Neural progenitor cell (in vitro differentiated cells): Measurements from ENCODE around the gene SNCG. TPM values are rescaled to one million over a fixed set of nuclear protein-coding genes. Genes with fewer than 3 reads are reported as not detected.
A peak's percentile ranks its signal among the peaks of the same experiment; 100 is the strongest.

Source experiments
- DNase-seq: peaks from one replicate; pipeline ENCODE4 v3.0.0-alpha.2; 2016; ENCODE audit warnings: low spot score
- H2AFZ ChIP-seq: fragments of 200-600 bp; sonication (generic); replicated peaks from 2 replicates; pipeline ENCODE4 v1.6.1; 2016; ENCODE audit warnings: antibody characterized with exemption
- H3F3A ChIP-seq: fragments of 200-600 bp; sonication (generic); 2 replicates; pipeline ENCODE4 v1.6.1; 2016; ENCODE audit warnings: antibody characterized with exemption, low read depth
- H3K27ac ChIP-seq: fragments of 200-600 bp; sonication (generic); 2 replicates; pipeline ENCODE4 v1.5.1; 2016; ENCODE audit warnings: mild to moderate bottlenecking
- H3K27me3 ChIP-seq: fragments of 200-600 bp; sonication (generic); 2 replicates; pipeline ENCODE4 v1.6.1; 2016; ENCODE audit warnings: mild to moderate bottlenecking, moderate library complexity
- H3K36me3 ChIP-seq: fragments of 200-600 bp; sonication (generic); 2 replicates; pipeline ENCODE4 v1.5.1; 2016
- H3K4me1 ChIP-seq: fragments of 200-600 bp; sonication (generic); 2 replicates; pipeline ENCODE4 v1.6.1; 2016; ENCODE audit warnings: mixed run types
- H3K4me2 ChIP-seq: fragments of 200-600 bp; sonication (generic); 2 replicates; pipeline ENCODE4 v1.6.1; 2016
- H3K4me3 ChIP-seq: fragments of 200-600 bp; sonication (generic); 2 replicates; pipeline ENCODE4 v1.5.1; 2016
- H3K79me2 ChIP-seq: fragments of 200-600 bp; sonication (generic); 2 replicates; pipeline ENCODE4 v1.6.1; 2016; ENCODE audit warnings: low read depth
- H3K9ac ChIP-seq: fragments of 200-600 bp; sonication (generic); 2 replicates; pipeline ENCODE4 v1.6.1; 2016
- H3K9me3 ChIP-seq: fragments of 200-600 bp; sonication (generic); 2 replicates; pipeline ENCODE4 v1.5.1; 2016; ENCODE audit warnings: low read depth
- H4K20me1 ChIP-seq: fragments of 200-600 bp; sonication (generic); 2 replicates; pipeline ENCODE4 v1.6.1; 2016; ENCODE audit warnings: low read depth
- H3K27ac Mint-ChIP-seq: 3 replicates; pipeline ENCODE4 v1.8.0; 2021; ENCODE audit warnings: mixed read lengths
- H3K27me3 Mint-ChIP-seq: 2 replicates; pipeline ENCODE4 v1.8.0; 2022; ENCODE audit warnings: low read depth, mild to moderate bottlenecking, inconsistent platforms, moderate library complexity, mixed read lengths; ENCODE audit not compliant: insufficient read depth
- H3K36me3 Mint-ChIP-seq: 3 replicates; pipeline ENCODE4 v1.8.0; 2021; ENCODE audit warnings: mixed read lengths
- H3K4me1 Mint-ChIP-seq: 3 replicates; pipeline ENCODE4 v1.8.0; 2021; ENCODE audit warnings: mixed read lengths
- H3K4me3 Mint-ChIP-seq: 3 replicates; pipeline ENCODE4 v1.8.0; 2021; ENCODE audit warnings: mild to moderate bottlenecking, moderate library complexity, mixed read lengths
- H3K9me3 Mint-ChIP-seq: 3 replicates; pipeline ENCODE4 v1.8.0; 2020; ENCODE audit warnings: mixed read lengths
- EZH2 ChIP-seq: fragments of 200-600 bp; sonication (generic); IDR thresholded peaks from 2 replicates; pipeline ENCODE4 v1.6.1; 2017; ENCODE audit warnings: antibody characterized with exemption, mild to moderate bottlenecking, moderate library complexity
- EZH2phosphoT487 ChIP-seq: fragments of 200-600 bp; sonication (generic); IDR thresholded peaks from 2 replicates; pipeline ENCODE4 v1.6.1; 2017; ENCODE audit warnings: antibody characterized with exemption
- total RNA-seq: library from RNA; depleted of rRNA; stranded (reverse); fragments of >200 nt; gene quantifications from 2 replicates; pipeline ENCODE4 v1.2.3, GENCODE V29; 2015; ENCODE audit warnings: low replicate concordance
- TF ChIP-seq, protein P1 (sequence below): fragments of 200-600 bp; sonication (generic); IDR thresholded peaks from 2 replicates; pipeline ENCODE4 v1.5.1; 2017; ENCODE audit warnings: antibody characterized with exemption, mild to moderate bottlenecking

SNCG gene
- total RNA-seq, 1 donor from 2014 or later = not detected

GRCh38 chr10:86941991-86942421 is 16.4 kb upstream of the SNCG start:
- H3K9ac ChIP-seq = no peak overlapping the region
- H3K4me2 ChIP-seq = no peak overlapping the region
- no peak for DNase-seq
- H3K4me3 ChIP-seq = no peak overlapping the region
- no peaks in the 10 kb centered on the region for H3F3A ChIP-seq
- Mint-ChIP-seq H3K27ac (no peak overlapping the region), H3K36me3 (no peaks in the 10 kb centered on the region), H3K27me3 (peaks cover 11% of the 10 kb centered on the region), H3K4me1 (peaks cover 8% of the 10 kb centered on the region), H3K9me3 (no peaks in the 10 kb centered on the region), H3K4me3 (no peak overlapping the region)
- H3K27me3 ChIP-seq = no peaks in the 10 kb centered on the region
- TF ChIP-seq EZH2 (no peak), EZH2phosphoT487 (no peak)
- TF ChIP-seq, protein P1, sequence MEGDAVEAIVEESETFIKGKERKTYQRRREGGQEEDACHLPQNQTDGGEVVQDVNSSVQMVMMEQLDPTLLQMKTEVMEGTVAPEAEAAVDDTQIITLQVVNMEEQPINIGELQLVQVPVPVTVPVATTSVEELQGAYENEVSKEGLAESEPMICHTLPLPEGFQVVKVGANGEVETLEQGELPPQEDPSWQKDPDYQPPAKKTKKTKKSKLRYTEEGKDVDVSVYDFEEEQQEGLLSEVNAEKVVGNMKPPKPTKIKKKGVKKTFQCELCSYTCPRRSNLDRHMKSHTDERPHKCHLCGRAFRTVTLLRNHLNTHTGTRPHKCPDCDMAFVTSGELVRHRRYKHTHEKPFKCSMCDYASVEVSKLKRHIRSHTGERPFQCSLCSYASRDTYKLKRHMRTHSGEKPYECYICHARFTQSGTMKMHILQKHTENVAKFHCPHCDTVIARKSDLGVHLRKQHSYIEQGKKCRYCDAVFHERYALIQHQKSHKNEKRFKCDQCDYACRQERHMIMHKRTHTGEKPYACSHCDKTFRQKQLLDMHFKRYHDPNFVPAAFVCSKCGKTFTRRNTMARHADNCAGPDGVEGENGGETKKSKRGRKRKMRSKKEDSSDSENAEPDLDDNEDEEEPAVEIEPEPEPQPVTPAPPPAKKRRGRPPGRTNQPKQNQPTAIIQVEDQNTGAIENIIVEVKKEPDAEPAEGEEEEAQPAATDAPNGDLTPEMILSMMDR = no peak
- H3K4me1 ChIP-seq = peaks cover 4% of the 10 kb centered on the region
- no peak overlapping the region for H3K27ac ChIP-seq
- no peaks in the 10 kb centered on the region for H3K79me2 ChIP-seq
- H4K20me1 ChIP-seq = no peaks in the 10 kb centered on the region
- no peaks in the 10 kb centered on the region for H3K9me3 ChIP-seq
- H3K36me3 ChIP-seq = no peaks in the 10 kb centered on the region
- H2AFZ ChIP-seq = no peak overlapping the region

- no peak overlapping the region for H2AFZ ChIP-seq
- no peaks in the 10 kb centered on the region for H3F3A ChIP-seq
- no peak for DNase-seq
Measured at GRCh38 chr10:86942441-86943315, 15.7 kb upstream of the SNCG start.

GRCh38 chr10:86943316-86944030 is 14.9 kb upstream of the SNCG start:
- no peaks in the 10 kb centered on the region for H3F3A ChIP-seq
- Mint-ChIP-seq H3K36me3 (no peaks in the 10 kb centered on the region), H3K9me3 (no peaks in the 10 kb centered on the region), H3K4me3 (no peak overlapping the region), H3K27ac (peak overlapping the region; percentile 88), H3K27me3 (peaks cover 8% of the 10 kb centered on the region), H3K4me1 (peaks cover 8% of the 10 kb centered on the region)
- TF ChIP-seq, protein P1 = no peak
- TF ChIP-seq EZH2 = no peak
- TF ChIP-seq EZH2phosphoT487 = no peak
- no peaks in the 10 kb centered on the region for H3K9me3 ChIP-seq
- no peaks in the 10 kb centered on the region for H3K36me3 ChIP-seq
- DNase-seq = no peak
- no peak overlapping the region for H3K4me3 ChIP-seq
- no peak overlapping the region for H3K27ac ChIP-seq
- H2AFZ ChIP-seq = no peak overlapping the region
- H4K20me1 ChIP-seq = no peaks in the 10 kb centered on the region
- no peak overlapping the region for H3K9ac ChIP-seq
- no peak overlapping the region for H3K4me2 ChIP-seq
- H3K4me1 ChIP-seq = peaks cover 4% of the 10 kb centered on the region
- no peaks in the 10 kb centered on the region for H3K79me2 ChIP-seq
- no peaks in the 10 kb centered on the region for H3K27me3 ChIP-seq

More at GRCh38 chr10:86942441-86943315, 15.7 kb upstream of the SNCG start:
- TF ChIP-seq EZH2phosphoT487 (no peak), EZH2 (no peak)
- TF ChIP-seq, protein P1 = no peak
- Histone ChIP-seq H3K4me3 (no peak overlapping the region), H3K36me3 (no peaks in the 10 kb centered on the region), H3K9me3 (no peaks in the 10 kb centered on the region), H4K20me1 (no peaks in the 10 kb centered on the region), H3K4me2 (no peak overlapping the region), H3K4me1 (peaks cover 4% of the 10 kb centered on the region), H3K27ac (no peak overlapping the region), H3K79me2 (no peaks in the 10 kb centered on the region), H3K9ac (no peak overlapping the region), H3K27me3 (no peaks in the 10 kb centered on the region)
- H3K36me3 Mint-ChIP-seq = no peaks in the 10 kb centered on the region
- H3K4me3 Mint-ChIP-seq = no peak overlapping the region
- peaks cover 8% of the 10 kb centered on the region for H3K27me3 Mint-ChIP-seq
- H3K27ac Mint-ChIP-seq = no peak overlapping the region
- H3K9me3 Mint-ChIP-seq = no peaks in the 10 kb centered on the region
- H3K4me1 Mint-ChIP-seq = peaks cover 8% of the 10 kb centered on the region
